ENCODE data around the gene GPR37.

Gene GPR37

GRCh38 chr7:124776153-124776552 lies 10.6 kb upstream of the GPR37 start:
- no peaks in the 10 kb centered on the region for H3K27me3 ChIP-seq (ENCODE audit: control insufficient read depth, insufficient read depth, low read length)
- H3K36me3 ChIP-seq (ENCODE audit: control insufficient read depth, insufficient read depth, low read length), result no peaks in the 10 kb centered on the region
- H3K9ac ChIP-seq (ENCODE audit: low read length), result no peak overlapping the region
- no peak overlapping the region for H3K4me3 ChIP-seq (ENCODE audit: low read length)
- no peak overlapping the region for H3K27ac ChIP-seq (ENCODE audit: low read depth, low read length)
- no peaks in the 10 kb centered on the region for H3K4me1 ChIP-seq (ENCODE audit: control insufficient read depth, insufficient read depth, low read length)

GRCh38 chr7:124775422-124775821 lies 9.8 kb upstream of the GPR37 start:
- no peak overlapping the region for H3K27ac ChIP-seq (ENCODE audit: low read depth, low read length)
- no peak overlapping the region for H3K9ac ChIP-seq (ENCODE audit: low read length)
- no peaks in the 10 kb centered on the region for H3K36me3 ChIP-seq (ENCODE audit: control insufficient read depth, insufficient read depth, low read length)
- no peaks in the 10 kb centered on the region for H3K4me1 ChIP-seq (ENCODE audit: control insufficient read depth, insufficient read depth, low read length)
- H3K27me3 ChIP-seq (ENCODE audit: control insufficient read depth, insufficient read depth, low read length), result no peaks in the 10 kb centered on the region
- H3K4me3 ChIP-seq (ENCODE audit: low read length), result no peak overlapping the region

GRCh38 chr7:124773938-124774337 lies 8.3 kb upstream of the GPR37 start:
- Histone ChIP-seq H3K27me3 (ENCODE audit: control insufficient read depth, insufficient read depth, low read length) (no peaks in the 10 kb centered on the region), H3K9ac (ENCODE audit: low read length) (no peak overlapping the region), H3K27ac (ENCODE audit: low read depth, low read length) (no peak overlapping the region), H3K36me3 (ENCODE audit: control insufficient read depth, insufficient read depth, low read length) (no peaks in the 10 kb centered on the region), H3K4me3 (ENCODE audit: low read length) (no peak overlapping the region), H3K4me1 (ENCODE audit: control insufficient read depth, insufficient read depth, low read length) (no peaks in the 10 kb centered on the region)

GRCh38 chr7:124773339-124773738 lies 7.7 kb upstream of the GPR37 start:
- H3K4me1 ChIP-seq (ENCODE audit: control insufficient read depth, insufficient read depth, low read length), result no peaks in the 10 kb centered on the region
- no peak overlapping the region for H3K9ac ChIP-seq (ENCODE audit: low read length)
- H3K27me3 ChIP-seq (ENCODE audit: control insufficient read depth, insufficient read depth, low read length), result no peaks in the 10 kb centered on the region
- H3K36me3 ChIP-seq (ENCODE audit: control insufficient read depth, insufficient read depth, low read length), result no peaks in the 10 kb centered on the region
- no peak overlapping the region for H3K4me3 ChIP-seq (ENCODE audit: low read length)
- H3K27ac ChIP-seq (ENCODE audit: low read depth, low read length), result no peak overlapping the region

- H3K27ac ChIP-seq (ENCODE audit: low read depth, low read length), result no peak overlapping the region
- no peaks in the 10 kb centered on the region for H3K4me1 ChIP-seq (ENCODE audit: control insufficient read depth, insufficient read depth, low read length)
- H3K4me3 ChIP-seq (ENCODE audit: low read length), result no peak overlapping the region
- peaks cover 15% of the 10 kb centered on the region for H3K27me3 ChIP-seq (ENCODE audit: control insufficient read depth, insufficient read depth, low read length)
- H3K36me3 ChIP-seq (ENCODE audit: control insufficient read depth, insufficient read depth, low read length), result no peaks in the 10 kb centered on the region
- H3K9ac ChIP-seq (ENCODE audit: low read length), result no peak overlapping the region
Measured at GRCh38 chr7:124769136-124769535, 3.5 kb upstream of the GPR37 start.

- Histone ChIP-seq H3K4me1 (ENCODE audit: control insufficient read depth, insufficient read depth, low read length) (no peaks in the 10 kb centered on the region), H3K9ac (ENCODE audit: low read length) (no peak overlapping the region), H3K27me3 (ENCODE audit: control insufficient read depth, insufficient read depth, low read length) (peaks cover 18% of the 10 kb centered on the region), H3K27ac (ENCODE audit: low read depth, low read length) (no peak overlapping the region), H3K36me3 (ENCODE audit: control insufficient read depth, insufficient read depth, low read length) (no peaks in the 10 kb centered on the region), H3K4me3 (ENCODE audit: low read length) (no peak overlapping the region)
Measured at GRCh38 chr7:124768525-124768924, 2.9 kb upstream of the GPR37 start.

GRCh38 chr7:124764847-124765400 lies 668 bp downstream of the GPR37 start:
- Histone ChIP-seq H3K9ac (ENCODE audit: low read length) (no peak overlapping the region), H3K4me1 (ENCODE audit: control insufficient read depth, insufficient read depth, low read length) (no peaks in the 10 kb centered on the region), H3K27ac (ENCODE audit: low read depth, low read length) (no peak overlapping the region), H3K4me3 (ENCODE audit: low read length) (peak overlapping the region; percentile 67), H3K27me3 (ENCODE audit: control insufficient read depth, insufficient read depth, low read length) (peaks cover 22% of the 10 kb centered on the region), H3K36me3 (ENCODE audit: control insufficient read depth, insufficient read depth, low read length) (no peaks in the 10 kb centered on the region)

GRCh38 chr7:124764051-124764846 lies 1.3 kb downstream of the GPR37 start:
- peaks cover 22% of the 10 kb centered on the region for H3K27me3 ChIP-seq (ENCODE audit: control insufficient read depth, insufficient read depth, low read length)
- no peak overlapping the region for H3K27ac ChIP-seq (ENCODE audit: low read depth, low read length)
- no peaks in the 10 kb centered on the region for H3K36me3 ChIP-seq (ENCODE audit: control insufficient read depth, insufficient read depth, low read length)
- peak overlapping the region; percentile 67 for H3K4me3 ChIP-seq (ENCODE audit: low read length)
- H3K4me1 ChIP-seq (ENCODE audit: control insufficient read depth, insufficient read depth, low read length), result no peaks in the 10 kb centered on the region
- H3K9ac ChIP-seq (ENCODE audit: low read length), result no peak overlapping the region

GRCh38 chr7:124762611-124763143 lies 2.9 kb downstream of the GPR37 start:
- H3K4me3 ChIP-seq (ENCODE audit: low read length), result no peak overlapping the region
- H3K27ac ChIP-seq (ENCODE audit: low read depth, low read length), result no peak overlapping the region
- peaks cover 22% of the 10 kb centered on the region for H3K27me3 ChIP-seq (ENCODE audit: control insufficient read depth, insufficient read depth, low read length)
- no peaks in the 10 kb centered on the region for H3K36me3 ChIP-seq (ENCODE audit: control insufficient read depth, insufficient read depth, low read length)
- H3K4me1 ChIP-seq (ENCODE audit: control insufficient read depth, insufficient read depth, low read length), result no peaks in the 10 kb centered on the region
- no peak overlapping the region for H3K9ac ChIP-seq (ENCODE audit: low read length)

- H3K27ac ChIP-seq (ENCODE audit: low read depth, low read length), result no peak overlapping the region
- peaks cover 22% of the 10 kb centered on the region for H3K27me3 ChIP-seq (ENCODE audit: control insufficient read depth, insufficient read depth, low read length)
- no peaks in the 10 kb centered on the region for H3K4me1 ChIP-seq (ENCODE audit: control insufficient read depth, insufficient read depth, low read length)
- no peak overlapping the region for H3K9ac ChIP-seq (ENCODE audit: low read length)
- no peaks in the 10 kb centered on the region for H3K36me3 ChIP-seq (ENCODE audit: control insufficient read depth, insufficient read depth, low read length)
- H3K4me3 ChIP-seq (ENCODE audit: low read length), result no peak overlapping the region
Measured at GRCh38 chr7:124761164-124761715, 4.4 kb downstream of the GPR37 start.

GRCh38 chr7:124758327-124758726 lies 7.3 kb downstream of the GPR37 start:
- Histone ChIP-seq H3K27ac (ENCODE audit: low read depth, low read length) (no peak overlapping the region), H3K9ac (ENCODE audit: low read length) (no peak overlapping the region)

GRCh38 chr7:124754576-124755268 lies 10.9 kb downstream of the GPR37 start:
- Histone ChIP-seq H3K36me3 (ENCODE audit: control insufficient read depth, insufficient read depth, low read length) (no peaks in the 10 kb centered on the region), H3K4me3 (ENCODE audit: low read length) (no peak overlapping the region), H3K9ac (ENCODE audit: low read length) (no peak overlapping the region), H3K4me1 (ENCODE audit: control insufficient read depth, insufficient read depth, low read length) (no peaks in the 10 kb centered on the region), H3K27ac (ENCODE audit: low read depth, low read length) (no peak overlapping the region), H3K27me3 (ENCODE audit: control insufficient read depth, insufficient read depth, low read length) (no peaks in the 10 kb centered on the region)

More at GRCh38 chr7:124758327-124758726, 7.3 kb downstream of the GPR37 start:
- no peak overlapping the region for H3K4me3 ChIP-seq (ENCODE audit: low read length)
- H3K27me3 ChIP-seq (ENCODE audit: control insufficient read depth, insufficient read depth, low read length), result peaks cover 3% of the 10 kb centered on the region
- no peaks in the 10 kb centered on the region for H3K36me3 ChIP-seq (ENCODE audit: control insufficient read depth, insufficient read depth, low read length)
- H3K4me1 ChIP-seq (ENCODE audit: control insufficient read depth, insufficient read depth, low read length), result no peaks in the 10 kb centered on the region

Data from rectal smooth muscle tissue (tissue), 1 donor.